BJ (cell line): ENCODE measurements around the gene C6orf52. TPM values are rescaled to one million over a fixed set of nuclear protein-coding genes. Genes with fewer than 3 reads are reported as not detected.

Experiments used
- CTCF ChIA-PET: fragments of 350-600 bp; formaldehyde crosslinking; extraction: SDS; loops from one replicate; lab custom pipeline; 2021; ENCODE audit warnings: antibody characterized with exemption, inconsistent platforms; lab: Yijun Ruan, JAX
- POLR2A ChIA-PET: fragments of 300-600 bp; sonication (Branson Sonifier 250); formaldehyde crosslinking; extraction: SDS; loops from one replicate; lab custom pipeline; 2021; ENCODE audit warnings: antibody characterized with exemption; lab: Charles Lee
- DNase-seq: peaks from one replicate; pipeline ENCODE4 v3.0.0-alpha.2; 2011; ENCODE audit warnings: low read depth
- H3K27me3 ChIP-seq: 2 replicates; pipeline ENCODE4 v1.6.0; 2011; ENCODE audit warnings: low read length; ENCODE audit not compliant: control insufficient read depth, insufficient read depth
- H3K36me3 ChIP-seq: 2 replicates; pipeline ENCODE4 v1.5.1; 2011; ENCODE audit warnings: low read length; ENCODE audit not compliant: control insufficient read depth, insufficient read depth
- H3K4me3 ChIP-seq: 2 replicates; pipeline ENCODE4 v1.5.1; 2011; ENCODE audit warnings: low read depth, mild to moderate bottlenecking, control low read depth, low read length
- CTCF ChIP-seq: IDR thresholded peaks from 2 replicates; pipeline ENCODE4 v1.5.1; 2011; ENCODE audit warnings: low read depth, mild to moderate bottlenecking, control low read depth, inconsistent platforms, low read length, moderate library complexity; ENCODE audit not compliant: insufficient read depth
- polyA plus RNA-seq: library from polyadenylated mRNA; depleted of rRNA; stranded (reverse); fragments of >200 nt; gene quantifications from 2 replicates; pipeline ENCODE4 v1.2.3, GENCODE V29; 2011

C6orf52 gene
- polyA plus RNA-seq, 1 experiment: 0.28 TPM

- ChIA-PET CTCF (no interaction called here), POLR2A (no interaction called here)
- DNase-seq: no peak
- TF ChIP-seq CTCF: no peak
- Histone ChIP-seq H3K36me3 (0 out of 2 replicates have a peak, but pooled peaks cover 1% of the 10 kb centered on the region), H3K4me3 (no peak overlapping the region), H3K27me3 (no peaks in the 10 kb centered on the region)
Observed at GRCh38 chr6:10713962-10714361, 19.5 kb upstream of the C6orf52 start.

GRCh38 chr6:10696655-10697054 lies 2.2 kb upstream of the C6orf52 start:
- Histone ChIP-seq H3K27me3 (no peaks in the 10 kb centered on the region), H3K36me3 (peaks cover 3% of the 10 kb centered on the region; the same call in 1 of the 2 replicates), H3K4me3 (no peak overlapping the region)
- ChIA-PET CTCF (interaction anchor here (1.3 kb wide), 1 partner anchor 19 kb away, joined by 4 read pairs; no protein-coding TSS in a partner anchor), POLR2A (no interaction called here)
- TF ChIP-seq CTCF: no peak
- no peak for DNase-seq

- H3K27me3 ChIP-seq: no peaks in the 10 kb centered on the region
- ChIA-PET CTCF (interaction anchor here (1.3 kb wide), 2 partner anchors 20 to 217 kb away, joined by 4 to 5 read pairs; no protein-coding TSS in a partner anchor), POLR2A (interaction anchor here (0.6 to 1.0 kb wide), 2 partner anchors 27 to 76 kb away, joined by 3 to 8 read pairs; no protein-coding TSS in a partner anchor)
- H3K36me3 ChIP-seq: peaks cover 3% of the 10 kb centered on the region; the same call in 1 of the 2 replicates
- DNase-seq: no peak
- no peak for TF ChIP-seq CTCF
- peak overlapping the region; percentile 98 for H3K4me3 ChIP-seq
Observed at GRCh38 chr6:10695086-10695657, 756 bp upstream of the C6orf52 start.

- Histone ChIP-seq H3K4me3 (peak overlapping the region; percentile 98), H3K36me3 (no peaks in the 10 kb centered on the region), H3K27me3 (no peaks in the 10 kb centered on the region)
- TF ChIP-seq CTCF: no peak
- no peak for DNase-seq
- CTCF ChIA-PET: no interaction called here
- POLR2A ChIA-PET: no interaction called here
Observed at GRCh38 chr6:10692965-10693538, 1.4 kb downstream of the C6orf52 start.

- no peak for DNase-seq
- ChIA-PET POLR2A (no interaction called here), CTCF (no interaction called here)
- no peaks in the 10 kb centered on the region for H3K27me3 ChIP-seq
- H3K36me3 ChIP-seq: no peaks in the 10 kb centered on the region
- TF ChIP-seq CTCF: no peak
- no peak overlapping the region for H3K4me3 ChIP-seq
Observed at GRCh38 chr6:10690651-10691445, 3.6 kb downstream of the C6orf52 start.
